A673 (cell line): ENCODE results near the gene CBY1. TPM values are rescaled to one million over a fixed set of nuclear protein-coding genes. Genes with fewer than 3 reads are reported as not detected.

Experiments used
- BruUV-seq: library from RNA; stranded (reverse); fragments of 400-500 nt; replicated peaks from 2 replicates; lab custom pipeline; 2021; lab: Mats Ljungman, UMichigan
- CTCF ChIA-PET: fragments of 300-600 bp; sonication (Branson Sonifier 250); formaldehyde crosslinking; loops from one replicate; lab custom pipeline; 2022; ENCODE audit warnings: antibody characterized with exemption; lab: Charles Lee
- POLR2A ChIA-PET: fragments of 300-600 bp; sonication (Branson Sonifier 250); formaldehyde crosslinking; loops from one replicate; lab custom pipeline; 2022; ENCODE audit warnings: antibody characterized with exemption; ENCODE audit not compliant: low non-redundant PET; lab: Charles Lee
- DNase-seq: peaks from one replicate; pipeline ENCODE4 v3.0.0-alpha.2; 2015; ENCODE audit warnings: low spot score
- H3K27ac ChIP-seq: fragments of 200-600 bp; sonication (generic); 2 replicates; pipeline ENCODE4 v1.5.1; 2016; ENCODE audit warnings: mixed run types, low read depth, mild to moderate bottlenecking, mixed read lengths, antibody characterized with exemption, low read length; ENCODE audit not compliant: poor library complexity, severe bottlenecking
- H3K27me3 ChIP-seq: fragments of 200-600 bp; sonication (generic); replicated peaks from 2 replicates; pipeline ENCODE4 v1.6.1; 2017; ENCODE audit warnings: mixed run types, low read depth, mild to moderate bottlenecking, mixed read lengths, antibody characterized with exemption, low read length; ENCODE audit not compliant: insufficient read depth, poor library complexity
- H3K36me3 ChIP-seq: fragments of 200-600 bp; sonication (generic); 2 replicates; pipeline ENCODE4 v1.6.1; 2016; ENCODE audit warnings: mixed run types, mild to moderate bottlenecking, mixed read lengths, antibody characterized with exemption, low read length; ENCODE audit not compliant: insufficient read depth, poor library complexity, severe bottlenecking
- H3K4me1 ChIP-seq: fragments of 200-600 bp; sonication (generic); 2 replicates; pipeline ENCODE4 v1.6.1; 2017; ENCODE audit warnings: mixed run types, mild to moderate bottlenecking, mixed read lengths, antibody characterized with exemption, low read length; ENCODE audit not compliant: insufficient read depth, poor library complexity, severe bottlenecking
- H3K4me3 ChIP-seq: fragments of 200-600 bp; sonication (generic); 2 replicates; pipeline ENCODE4 v1.5.1; 2016; ENCODE audit warnings: low read depth, mixed run types, mild to moderate bottlenecking, mixed read lengths, low read length; ENCODE audit not compliant: poor library complexity, severe bottlenecking
- H3K9me3 ChIP-seq: fragments of 200-600 bp; sonication (generic); 2 replicates; pipeline ENCODE4 v1.6.1; 2016; ENCODE audit warnings: mixed run types, low read depth, mild to moderate bottlenecking, mixed read lengths, antibody characterized with exemption, low read length; ENCODE audit not compliant: poor library complexity, severe bottlenecking
- EZH2 ChIP-seq: fragments of 200-600 bp; sonication (generic); IDR thresholded peaks from 2 replicates; pipeline ENCODE4 v1.6.1; 2017; ENCODE audit warnings: borderline replicate concordance, low read depth, mild to moderate bottlenecking, mixed read lengths, antibody characterized with exemption, low read length; ENCODE audit not compliant: poor library complexity, severe bottlenecking
- intact Hi-C: fragments of 100-400 bp; cut with micrococcal nuclease; formaldehyde crosslinking; loops from one replicate; pipeline ENCODE4 v1.10.0; 2022; ENCODE audit not compliant: unreplicated experiment
- total RNA-seq: library from RNA; stranded (reverse); gene quantifications from 2 replicates; pipeline ENCODE4 v1.2.3, GENCODE V29; 2021
- TF ChIP-seq, protein P1 (sequence below): fragments of 300-800, 200-600 bp; sonication (generic); conservative IDR thresholded peaks from 2 replicates; pipeline ENCODE4 v1.5.1; 2017; ENCODE audit warnings: low read depth, mild to moderate bottlenecking, antibody characterized with exemption, low read length, moderate library complexity, mixed read lengths

Gene CBY1
- total RNA-seq, 1 experiment from 2014 or later = 22.1 TPM

- peaks cover 58% of the 10 kb centered on the region for H3K36me3 ChIP-seq
- TF ChIP-seq, protein P1, sequence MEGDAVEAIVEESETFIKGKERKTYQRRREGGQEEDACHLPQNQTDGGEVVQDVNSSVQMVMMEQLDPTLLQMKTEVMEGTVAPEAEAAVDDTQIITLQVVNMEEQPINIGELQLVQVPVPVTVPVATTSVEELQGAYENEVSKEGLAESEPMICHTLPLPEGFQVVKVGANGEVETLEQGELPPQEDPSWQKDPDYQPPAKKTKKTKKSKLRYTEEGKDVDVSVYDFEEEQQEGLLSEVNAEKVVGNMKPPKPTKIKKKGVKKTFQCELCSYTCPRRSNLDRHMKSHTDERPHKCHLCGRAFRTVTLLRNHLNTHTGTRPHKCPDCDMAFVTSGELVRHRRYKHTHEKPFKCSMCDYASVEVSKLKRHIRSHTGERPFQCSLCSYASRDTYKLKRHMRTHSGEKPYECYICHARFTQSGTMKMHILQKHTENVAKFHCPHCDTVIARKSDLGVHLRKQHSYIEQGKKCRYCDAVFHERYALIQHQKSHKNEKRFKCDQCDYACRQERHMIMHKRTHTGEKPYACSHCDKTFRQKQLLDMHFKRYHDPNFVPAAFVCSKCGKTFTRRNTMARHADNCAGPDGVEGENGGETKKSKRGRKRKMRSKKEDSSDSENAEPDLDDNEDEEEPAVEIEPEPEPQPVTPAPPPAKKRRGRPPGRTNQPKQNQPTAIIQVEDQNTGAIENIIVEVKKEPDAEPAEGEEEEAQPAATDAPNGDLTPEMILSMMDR = peak; percentile 50
- TF ChIP-seq EZH2 = no peak
- no peaks in the 10 kb centered on the region for H3K9me3 ChIP-seq
- CTCF ChIA-PET = no interaction called here
- no TSS peak for BruUV-seq
- POLR2A ChIA-PET = interaction anchor here (0.6 kb wide), 1 partner anchor 15 kb away, joined by 7 read pairs; no protein-coding TSS in a partner anchor
- H3K4me3 ChIP-seq = no peak overlapping the region
- H3K27me3 ChIP-seq = no peaks in the 10 kb centered on the region
- DNase-seq = peak; percentile 83
- peak overlapping the region; percentile 22 for H3K27ac ChIP-seq
- H3K4me1 ChIP-seq = peaks cover 35% of the 10 kb centered on the region
- intact Hi-C loops = no loop called here
These were observed 62.0 kb downstream of the CBY1 start for GRCh38 chr22:38718414-38718813.

DNA sequence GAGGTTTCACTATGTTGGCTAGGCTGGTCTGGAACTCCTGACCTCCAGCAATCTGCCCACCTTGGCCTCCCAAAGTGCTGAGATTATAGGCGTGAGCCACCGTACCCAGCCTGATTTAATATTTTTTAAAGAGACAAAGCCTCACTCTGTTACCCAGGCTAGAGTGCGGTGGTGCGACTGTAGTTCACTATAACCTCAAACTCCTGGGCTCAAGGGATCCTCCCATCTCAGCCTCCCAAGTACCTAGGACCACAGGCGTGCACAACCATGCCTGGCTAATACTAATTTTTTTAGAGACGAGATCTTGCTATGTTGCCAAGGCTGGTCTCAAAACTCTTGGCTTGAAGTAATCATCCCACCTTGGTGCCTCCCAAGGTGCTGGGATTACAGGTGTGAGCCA is 62.8 kb downstream of the CBY1 start:
- Histone ChIP-seq H3K4me1 (peaks cover 29% of the 10 kb centered on the region), H3K36me3 (peaks cover 66% of the 10 kb centered on the region), H3K9me3 (no peaks in the 10 kb centered on the region), H3K27me3 (no peaks in the 10 kb centered on the region), H3K27ac (no peak overlapping the region), H3K4me3 (no peak overlapping the region)
- TF ChIP-seq, protein P1 = no peak
- no peak for TF ChIP-seq EZH2
- CTCF ChIA-PET = no interaction called here
- BruUV-seq = no TSS peak
- DNase-seq = no peak
- intact Hi-C loops = no loop called here
- POLR2A ChIA-PET = interaction anchor here (0.6 kb wide), 1 partner anchor 16 kb away, joined by 7 read pairs; no protein-coding TSS in a partner anchor

DNA sequence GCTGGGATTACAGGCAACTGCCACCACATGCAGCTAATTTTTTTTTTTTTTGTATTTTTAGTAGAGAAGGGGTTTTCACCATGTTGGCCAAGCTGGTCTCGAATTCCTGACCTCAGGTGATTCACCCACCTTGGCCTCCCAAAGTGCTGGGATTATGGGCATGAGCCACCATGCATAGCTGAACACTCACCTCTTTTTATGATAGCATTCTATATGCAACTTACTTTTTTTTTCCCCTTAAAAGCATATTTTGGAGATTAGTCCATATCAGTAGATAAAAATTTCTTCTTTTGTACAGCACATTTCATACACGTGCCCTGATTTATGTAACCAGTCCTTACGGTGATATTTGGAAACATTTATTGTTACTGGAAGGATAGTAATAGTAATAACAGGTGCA is 63.9 kb downstream of the CBY1 start:
- no peak for DNase-seq
- no peak overlapping the region for H3K27ac ChIP-seq
- no peaks in the 10 kb centered on the region for H3K9me3 ChIP-seq
- H3K36me3 ChIP-seq = peaks cover 77% of the 10 kb centered on the region
- H3K27me3 ChIP-seq = no peaks in the 10 kb centered on the region
- H3K4me3 ChIP-seq = no peak overlapping the region
- H3K4me1 ChIP-seq = peaks cover 18% of the 10 kb centered on the region
- no TSS peak for BruUV-seq
- TF ChIP-seq EZH2 = no peak
- TF ChIP-seq, protein P1 = no peak
- intact Hi-C loops = no loop called here
- ChIA-PET CTCF (no interaction called here), POLR2A (no interaction called here)
